Ishikawa (cell line): ENCODE measurements around the gene OR11G2.

ENCODE experiments used
- CEBPB ChIP-seq: IDR thresholded peaks from 2 replicates; pipeline ENCODE4 v1.6.1; 2012
- EGR1 ChIP-seq: IDR thresholded peaks from 2 replicates; pipeline ENCODE4 v1.6.1; 2012
- EP300 ChIP-seq: IDR thresholded peaks from 2 replicates; pipeline ENCODE4 v1.6.1; 2012; ENCODE audit warnings: borderline replicate concordance
- FOXM1 ChIP-seq: IDR thresholded peaks from 2 replicates; pipeline ENCODE4 v1.6.1; 2012; ENCODE audit warnings: low read depth, borderline replicate concordance
- MAX ChIP-seq: IDR thresholded peaks from 2 replicates; pipeline ENCODE4 v1.6.1; 2012
- NFIC ChIP-seq: IDR thresholded peaks from 2 replicates; pipeline ENCODE4 v1.6.1; 2012
- TAF1 ChIP-seq: IDR thresholded peaks from 2 replicates; pipeline ENCODE4 v1.6.1; 2012; ENCODE audit warnings: low read depth, mild to moderate bottlenecking
- TEAD4 ChIP-seq: IDR thresholded peaks from 2 replicates; pipeline ENCODE4 v1.6.1; 2012
- YY1 ChIP-seq: IDR thresholded peaks from 2 replicates; pipeline ENCODE4 v1.6.1; 2012; ENCODE audit warnings: low read depth
- TF ChIP-seq, protein P1 (sequence below): IDR thresholded peaks from 2 replicates; pipeline ENCODE4 v1.6.1; 2012; ENCODE audit warnings: low read depth, mild to moderate bottlenecking

DNA sequence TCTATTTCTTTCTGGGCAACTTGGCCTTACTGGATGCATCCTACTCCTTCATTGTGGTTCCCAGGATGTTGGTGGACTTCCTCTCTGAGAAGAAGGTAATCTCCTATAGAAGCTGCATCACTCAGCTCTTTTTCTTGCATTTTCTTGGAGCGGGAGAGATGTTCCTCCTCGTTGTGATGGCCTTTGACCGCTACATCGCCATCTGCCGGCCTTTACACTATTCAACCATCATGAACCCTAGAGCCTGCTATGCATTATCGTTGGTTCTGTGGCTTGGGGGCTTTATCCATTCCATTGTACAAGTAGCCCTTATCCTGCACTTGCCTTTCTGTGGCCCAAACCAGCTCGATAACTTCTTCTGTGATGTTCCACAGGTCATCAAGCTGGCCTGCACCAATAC, 46.8 kb upstream of the OR11G2 start:
- TF ChIP-seq CEBPB (no peak), MAX (no peak), TAF1 (no peak), FOXM1 (no peak), TEAD4 (no peak), EP300 (no peak), NFIC (no peak), EGR1 (no peak), YY1 (no peak)
- TF ChIP-seq, protein P1, sequence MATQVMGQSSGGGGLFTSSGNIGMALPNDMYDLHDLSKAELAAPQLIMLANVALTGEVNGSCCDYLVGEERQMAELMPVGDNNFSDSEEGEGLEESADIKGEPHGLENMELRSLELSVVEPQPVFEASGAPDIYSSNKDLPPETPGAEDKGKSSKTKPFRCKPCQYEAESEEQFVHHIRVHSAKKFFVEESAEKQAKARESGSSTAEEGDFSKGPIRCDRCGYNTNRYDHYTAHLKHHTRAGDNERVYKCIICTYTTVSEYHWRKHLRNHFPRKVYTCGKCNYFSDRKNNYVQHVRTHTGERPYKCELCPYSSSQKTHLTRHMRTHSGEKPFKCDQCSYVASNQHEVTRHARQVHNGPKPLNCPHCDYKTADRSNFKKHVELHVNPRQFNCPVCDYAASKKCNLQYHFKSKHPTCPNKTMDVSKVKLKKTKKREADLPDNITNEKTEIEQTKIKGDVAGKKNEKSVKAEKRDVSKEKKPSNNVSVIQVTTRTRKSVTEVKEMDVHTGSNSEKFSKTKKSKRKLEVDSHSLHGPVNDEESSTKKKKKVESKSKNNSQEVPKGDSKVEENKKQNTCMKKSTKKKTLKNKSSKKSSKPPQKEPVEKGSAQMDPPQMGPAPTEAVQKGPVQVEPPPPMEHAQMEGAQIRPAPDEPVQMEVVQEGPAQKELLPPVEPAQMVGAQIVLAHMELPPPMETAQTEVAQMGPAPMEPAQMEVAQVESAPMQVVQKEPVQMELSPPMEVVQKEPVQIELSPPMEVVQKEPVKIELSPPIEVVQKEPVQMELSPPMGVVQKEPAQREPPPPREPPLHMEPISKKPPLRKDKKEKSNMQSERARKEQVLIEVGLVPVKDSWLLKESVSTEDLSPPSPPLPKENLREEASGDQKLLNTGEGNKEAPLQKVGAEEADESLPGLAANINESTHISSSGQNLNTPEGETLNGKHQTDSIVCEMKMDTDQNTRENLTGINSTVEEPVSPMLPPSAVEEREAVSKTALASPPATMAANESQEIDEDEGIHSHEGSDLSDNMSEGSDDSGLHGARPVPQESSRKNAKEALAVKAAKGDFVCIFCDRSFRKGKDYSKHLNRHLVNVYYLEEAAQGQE: no peak
